ENCODE measurements around the gene NUDC. TPM values are rescaled to one million over a fixed set of nuclear protein-coding genes. Genes with fewer than 3 reads are reported as not detected.

Gene NUDC
- total and polyA plus RNA-seq, 2 of the 13 experiments (the other 11 are each of a cell fraction or from before 2014, with no cell fraction given), result 34.7 to 104 TPM

DNA sequence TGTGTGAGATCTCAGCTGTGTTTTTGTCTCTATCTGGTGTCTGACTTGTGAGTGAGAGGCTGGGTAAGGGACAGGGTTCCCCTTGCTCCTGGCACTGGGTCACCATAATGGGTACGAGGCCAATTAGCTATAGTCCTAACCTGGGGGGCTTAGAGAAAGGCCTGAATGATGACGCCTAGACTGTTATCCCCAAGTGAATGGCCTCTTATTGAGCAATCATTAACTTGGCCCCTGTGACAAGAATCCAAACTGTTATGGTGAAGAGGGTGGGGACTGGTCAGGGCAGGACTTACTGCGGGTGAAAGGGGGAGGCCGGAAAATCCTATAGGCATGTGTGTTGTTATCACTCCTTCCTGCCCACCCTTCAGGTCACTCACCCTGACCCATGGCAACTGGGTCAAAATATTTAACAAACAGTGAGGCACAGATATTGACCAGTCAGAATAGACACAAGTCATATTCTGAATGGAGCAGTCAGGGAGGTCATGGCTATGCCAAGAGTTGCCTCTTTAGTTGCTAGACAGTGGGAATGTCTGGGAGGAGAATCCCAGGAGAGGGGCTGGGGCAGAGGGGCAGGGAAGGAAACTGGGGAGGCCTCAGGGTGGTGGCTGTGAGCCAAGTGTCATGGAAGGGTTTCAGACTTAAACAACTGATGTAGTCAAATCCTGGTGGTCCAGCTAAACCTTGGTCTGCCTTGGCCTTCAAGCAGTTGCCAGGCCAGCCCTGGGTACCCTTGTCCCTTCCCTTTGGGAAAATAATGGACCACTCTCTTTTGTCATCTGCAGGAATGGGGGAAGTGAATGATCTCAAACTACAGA, 11.0 kb upstream of the NUDC start (continued):
- TF ChIP-seq, protein P1, sequence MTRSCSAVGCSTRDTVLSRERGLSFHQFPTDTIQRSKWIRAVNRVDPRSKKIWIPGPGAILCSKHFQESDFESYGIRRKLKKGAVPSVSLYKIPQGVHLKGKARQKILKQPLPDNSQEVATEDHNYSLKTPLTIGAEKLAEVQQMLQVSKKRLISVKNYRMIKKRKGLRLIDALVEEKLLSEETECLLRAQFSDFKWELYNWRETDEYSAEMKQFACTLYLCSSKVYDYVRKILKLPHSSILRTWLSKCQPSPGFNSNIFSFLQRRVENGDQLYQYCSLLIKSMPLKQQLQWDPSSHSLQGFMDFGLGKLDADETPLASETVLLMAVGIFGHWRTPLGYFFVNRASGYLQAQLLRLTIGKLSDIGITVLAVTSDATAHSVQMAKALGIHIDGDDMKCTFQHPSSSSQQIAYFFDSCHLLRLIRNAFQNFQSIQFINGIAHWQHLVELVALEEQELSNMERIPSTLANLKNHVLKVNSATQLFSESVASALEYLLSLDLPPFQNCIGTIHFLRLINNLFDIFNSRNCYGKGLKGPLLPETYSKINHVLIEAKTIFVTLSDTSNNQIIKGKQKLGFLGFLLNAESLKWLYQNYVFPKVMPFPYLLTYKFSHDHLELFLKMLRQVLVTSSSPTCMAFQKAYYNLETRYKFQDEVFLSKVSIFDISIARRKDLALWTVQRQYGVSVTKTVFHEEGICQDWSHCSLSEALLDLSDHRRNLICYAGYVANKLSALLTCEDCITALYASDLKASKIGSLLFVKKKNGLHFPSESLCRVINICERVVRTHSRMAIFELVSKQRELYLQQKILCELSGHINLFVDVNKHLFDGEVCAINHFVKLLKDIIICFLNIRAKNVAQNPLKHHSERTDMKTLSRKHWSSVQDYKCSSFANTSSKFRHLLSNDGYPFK (CRISPR knock-in tag; IDR thresholded peaks at IDR 0.05; ENCODE audit: borderline replicate concordance), result 0 out of 2 replicates have a peak, but pooled peaks have one; percentile 48
- no peak for TF ChIP-seq FIP1L1 (IDR thresholded peaks at IDR 0.05; ENCODE audit: borderline replicate concordance, insufficient read depth, low read depth, low read length)
- no peak for TF ChIP-seq ARHGAP35 (CRISPR knock-in tag; IDR thresholded peaks at IDR 0.05; ENCODE audit: borderline replicate concordance)
- no peak for TF ChIP-seq ARNT (IDR thresholded peaks at IDR 0.05)
- no peak for TF ChIP-seq ZFP36 (IDR thresholded peaks at IDR 0.05; ENCODE audit: borderline replicate concordance, low read depth, low read length, partially characterized antibody)
- TF ChIP-seq, protein P2, sequence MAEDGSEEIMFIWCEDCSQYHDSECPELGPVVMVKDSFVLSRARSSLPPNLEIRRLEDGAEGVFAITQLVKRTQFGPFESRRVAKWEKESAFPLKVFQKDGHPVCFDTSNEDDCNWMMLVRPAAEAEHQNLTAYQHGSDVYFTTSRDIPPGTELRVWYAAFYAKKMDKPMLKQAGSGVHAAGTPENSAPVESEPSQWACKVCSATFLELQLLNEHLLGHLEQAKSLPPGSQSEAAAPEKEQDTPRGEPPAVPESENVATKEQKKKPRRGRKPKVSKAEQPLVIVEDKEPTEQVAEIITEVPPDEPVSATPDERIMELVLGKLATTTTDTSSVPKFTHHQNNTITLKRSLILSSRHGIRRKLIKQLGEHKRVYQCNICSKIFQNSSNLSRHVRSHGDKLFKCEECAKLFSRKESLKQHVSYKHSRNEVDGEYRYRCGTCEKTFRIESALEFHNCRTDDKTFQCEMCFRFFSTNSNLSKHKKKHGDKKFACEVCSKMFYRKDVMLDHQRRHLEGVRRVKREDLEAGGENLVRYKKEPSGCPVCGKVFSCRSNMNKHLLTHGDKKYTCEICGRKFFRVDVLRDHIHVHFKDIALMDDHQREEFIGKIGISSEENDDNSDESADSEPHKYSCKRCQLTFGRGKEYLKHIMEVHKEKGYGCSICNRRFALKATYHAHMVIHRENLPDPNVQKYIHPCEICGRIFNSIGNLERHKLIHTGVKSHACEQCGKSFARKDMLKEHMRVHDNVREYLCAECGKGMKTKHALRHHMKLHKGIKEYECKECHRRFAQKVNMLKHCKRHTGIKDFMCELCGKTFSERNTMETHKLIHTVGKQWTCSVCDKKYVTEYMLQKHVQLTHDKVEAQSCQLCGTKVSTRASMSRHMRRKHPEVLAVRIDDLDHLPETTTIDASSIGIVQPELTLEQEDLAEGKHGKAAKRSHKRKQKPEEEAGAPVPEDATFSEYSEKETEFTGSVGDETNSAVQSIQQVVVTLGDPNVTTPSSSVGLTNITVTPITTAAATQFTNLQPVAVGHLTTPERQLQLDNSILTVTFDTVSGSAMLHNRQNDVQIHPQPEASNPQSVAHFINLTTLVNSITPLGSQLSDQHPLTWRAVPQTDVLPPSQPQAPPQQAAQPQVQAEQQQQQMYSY (CRISPR knock-in tag; IDR thresholded peaks at IDR 0.05), result no peak; the same call in 1 of the 2 replicates
- TF ChIP-seq, protein P3, sequence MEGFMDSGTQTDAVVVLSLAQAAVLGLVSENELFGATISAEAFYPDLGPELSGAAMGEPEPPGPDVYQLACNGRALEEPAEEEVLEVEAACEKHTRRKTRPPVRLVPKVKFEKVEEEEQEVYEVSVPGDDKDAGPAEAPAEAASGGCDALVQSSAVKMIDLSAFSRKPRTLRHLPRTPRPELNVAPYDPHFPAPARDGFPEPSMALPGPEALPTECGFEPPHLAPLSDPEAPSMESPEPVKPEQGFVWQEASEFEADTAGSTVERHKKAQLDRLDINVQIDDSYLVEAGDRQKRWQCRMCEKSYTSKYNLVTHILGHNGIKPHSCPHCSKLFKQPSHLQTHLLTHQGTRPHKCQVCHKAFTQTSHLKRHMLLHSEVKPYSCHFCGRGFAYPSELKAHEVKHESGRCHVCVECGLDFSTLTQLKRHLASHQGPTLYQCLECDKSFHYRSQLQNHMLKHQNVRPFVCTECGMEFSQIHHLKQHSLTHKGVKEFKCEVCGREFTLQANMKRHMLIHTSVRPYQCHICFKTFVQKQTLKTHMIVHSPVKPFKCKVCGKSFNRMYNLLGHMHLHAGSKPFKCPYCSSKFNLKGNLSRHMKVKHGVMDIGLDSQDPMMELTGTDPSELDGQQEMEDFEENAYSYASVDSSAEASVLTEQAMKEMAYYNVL (CRISPR knock-in tag; IDR thresholded peaks at IDR 0.05; ENCODE audit: borderline replicate concordance), result peak; percentile 41; the same call in 1 of the 2 replicates
- TF ChIP-seq, protein P4, sequence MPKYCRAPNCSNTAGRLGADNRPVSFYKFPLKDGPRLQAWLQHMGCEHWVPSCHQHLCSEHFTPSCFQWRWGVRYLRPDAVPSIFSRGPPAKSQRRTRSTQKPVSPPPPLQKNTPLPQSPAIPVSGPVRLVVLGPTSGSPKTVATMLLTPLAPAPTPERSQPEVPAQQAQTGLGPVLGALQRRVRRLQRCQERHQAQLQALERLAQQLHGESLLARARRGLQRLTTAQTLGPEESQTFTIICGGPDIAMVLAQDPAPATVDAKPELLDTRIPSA (CRISPR knock-in tag; IDR thresholded peaks at IDR 0.05; ENCODE audit: borderline replicate concordance), result no peak
- peak; percentile 49; the same call in 1 of the 2 replicates for TF ChIP-seq ZNF670 (CRISPR knock-in tag; IDR thresholded peaks at IDR 0.05; ENCODE audit: borderline replicate concordance)
- peak; percentile 76; the same call in 1 of the 2 replicates for TF ChIP-seq ZNF556 (CRISPR knock-in tag; IDR thresholded peaks at IDR 0.05; ENCODE audit: borderline replicate concordance)
- no peak for TF ChIP-seq MTA1 (CRISPR knock-in tag; IDR thresholded peaks at IDR 0.05; ENCODE audit: borderline replicate concordance)
- no peak for TF ChIP-seq ZBTB38 (CRISPR knock-in tag; IDR thresholded peaks at IDR 0.05)
- TF ChIP-seq, protein P5, sequence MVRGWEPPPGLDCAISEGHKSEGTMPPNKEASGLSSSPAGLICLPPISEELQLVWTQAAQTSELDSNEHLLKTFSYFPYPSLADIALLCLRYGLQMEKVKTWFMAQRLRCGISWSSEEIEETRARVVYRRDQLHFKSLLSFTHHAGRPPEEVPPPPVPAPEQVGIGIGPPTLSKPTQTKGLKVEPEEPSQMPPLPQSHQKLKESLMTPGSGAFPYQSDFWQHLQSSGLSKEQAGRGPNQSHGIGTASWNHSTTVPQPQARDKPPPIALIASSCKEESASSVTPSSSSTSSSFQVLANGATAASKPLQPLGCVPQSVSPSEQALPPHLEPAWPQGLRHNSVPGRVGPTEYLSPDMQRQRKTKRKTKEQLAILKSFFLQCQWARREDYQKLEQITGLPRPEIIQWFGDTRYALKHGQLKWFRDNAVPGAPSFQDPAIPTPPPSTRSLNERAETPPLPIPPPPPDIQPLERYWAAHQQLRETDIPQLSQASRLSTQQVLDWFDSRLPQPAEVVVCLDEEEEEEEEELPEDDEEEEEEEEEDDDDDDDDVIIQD (CRISPR knock-in tag; IDR thresholded peaks at IDR 0.05; ENCODE audit: low read depth), result peak; percentile 36; the same call in 1 of the 2 replicates
- no peak for TF ChIP-seq ZNF343 (CRISPR knock-in tag; IDR thresholded peaks at IDR 0.05)

Data from HepG2 (cell line).